Measurements from ENCODE around the gene ALDH16A1. TPM values are rescaled to one million over a fixed set of nuclear protein-coding genes. Genes with fewer than 3 reads are reported as not detected.

ALDH16A1 gene
- total and polyA plus RNA-seq, 2 of the 8 experiments (the other 6 are each of a cell fraction or from before 2014, with no cell fraction given), result 30.5 to 34.3 TPM

DNA sequence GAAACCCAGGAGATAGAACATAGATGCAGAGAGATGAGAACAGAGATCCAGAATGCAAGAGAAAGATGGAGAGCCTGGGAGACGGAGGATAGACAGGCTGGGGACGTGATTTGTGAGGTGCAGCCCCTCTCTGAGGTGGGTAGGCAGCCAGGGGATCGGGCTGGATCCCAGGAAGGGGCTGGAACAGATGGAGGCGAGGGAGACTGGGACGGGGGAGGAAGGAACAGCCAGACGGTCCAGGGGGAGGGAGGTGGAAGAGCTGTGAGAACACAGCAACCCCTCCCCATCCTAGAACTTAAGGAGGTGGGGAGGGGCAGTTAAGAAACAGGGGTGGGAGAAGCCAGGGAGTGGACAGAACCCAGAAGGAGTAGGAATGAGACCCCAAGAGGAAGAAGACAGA is 14.8 kb upstream of the ALDH16A1 start:
- Histone ChIP-seq H3K4me3 (ENCODE audit: extremely low read depth in 1 of 4, insufficient read depth in 2 of 4, low read depth in 3 of 4, low read length in 4 of 4) (no peak overlapping the region), H4K20me1 (replicated peaks in 1 of 2; ENCODE audit: control insufficient read depth in 1 of 2, insufficient read depth in 2 of 2, low read length in 2 of 2) (no peaks in the 10 kb centered on the region), H3K36me3 (ENCODE audit: control insufficient read depth in 2 of 4, insufficient read depth in 4 of 4, low read length in 3 of 4) (no peaks in the 10 kb centered on the region), H3K23me2 (ENCODE audit: low read depth, low read length) (peaks cover 20% of the 10 kb centered on the region; the same call in 1 of the 2 replicates), H3K9ac (replicated peaks in 1 of 4; ENCODE audit: extremely low read depth in 1 of 4, low read depth in 3 of 4, low read length in 3 of 4) (no peak overlapping the region), H2BK5ac (ENCODE audit: low read depth, low read length) (no peak overlapping the region), H3K4ac (replicated peaks; ENCODE audit: insufficient read length, low read depth, low read length) (no peak overlapping the region), H3K23ac (ENCODE audit: insufficient read length) (no peak overlapping the region), H3K14ac (ENCODE audit: insufficient read length) (no peak overlapping the region), H2BK15ac (ENCODE audit: low read length) (no peak overlapping the region), H3K4me1 (replicated peaks in 1 of 4; ENCODE audit: control insufficient read depth in 3 of 4, insufficient read depth in 4 of 4, low read length in 3 of 4) (peaks cover 0 to 13% (median 11%) of the 10 kb centered on the region in 4 experiments; a peak in 5 of 7 replicates), H4K8ac (ENCODE audit: extremely low read depth, insufficient read depth, low read length) (no peak overlapping the region), H3K9me3 (ENCODE audit: insufficient read depth in 2 of 2, low read depth in 1 of 2, low read length in 1 of 2) (no peaks in the 10 kb centered on the region), H2BK20ac (ENCODE audit: low read length) (no peak overlapping the region), H3K56ac (replicated peaks; ENCODE audit: insufficient read length, low read depth, low read length) (no peak overlapping the region), H3K79me2 (ENCODE audit: control insufficient read depth in 1 of 2, insufficient read depth in 2 of 2, low read length in 2 of 2) (no peaks in the 10 kb centered on the region), H3K18ac (ENCODE audit: extremely low read depth, low read length) (no peak overlapping the region), H3K79me1 (ENCODE audit: low read depth, low read length) (no peaks in the 10 kb centered on the region), H4K5ac (ENCODE audit: insufficient read length, low read depth, low read length) (no peak overlapping the region), H3K4me2 (ENCODE audit: insufficient read depth in 1 of 2, low read depth in 2 of 2, low read length in 2 of 2) (no peak overlapping the region), H3K27ac (ENCODE audit: low read depth, low read length) (no peak overlapping the region), H2AFZ (ENCODE audit: low read length) (no peak overlapping the region), H3K27me3 (replicated peaks in 1 of 4; ENCODE audit: control insufficient read depth in 3 of 4, extremely low read depth in 1 of 4, insufficient read depth in 3 of 4, low read length in 3 of 4) (peaks cover 27 to 56% (median 48%) of the 10 kb centered on the region in 4 experiments), H2BK12ac (ENCODE audit: low read depth, low read length) (no peak overlapping the region), H2AK5ac (ENCODE audit: low read depth, low read length) (peak overlapping the region; percentile 53; the same call in 1 of the 2 replicates), H2BK120ac (replicated peaks; ENCODE audit: low read depth, low read length) (no peak overlapping the region), H4K91ac (replicated peaks; ENCODE audit: insufficient read length, low read length) (no peak overlapping the region)
- DNase-seq (ENCODE audit: low read depth in 1 of 2, low spot score in 2 of 2) (no peak), FAIRE-seq (no peak)
- ChIA-PET POLR2A (ENCODE audit: partially characterized antibody) (no interaction called here), CTCF (ENCODE audit: partially characterized antibody) (no interaction called here)
- 44% methylated on average over 4 of the region's 6 CpGs; no CpG with 5 or more reads in 1 of the 2 experiments for WGBS, 2 experiments (ENCODE audit: extremely low coverage in 1 of 2, insufficient coverage in 1 of 2, insufficient read length in 1 of 2, insufficient replicate concordance in 2 of 2, low coverage in 1 of 2, low lambda C conversion rate in 2 of 2, missing lambda C conversion rate in 1 of 2)
- TF ChIP-seq EP300 (IDR thresholded peaks at IDR 0.05; ENCODE audit: borderline replicate concordance in 1 of 2, low read depth in 2 of 2, low read length in 2 of 2), result peak in 1 of 2 experiments; percentile 90; a peak in 1 of 3 replicates
- TF ChIP-seq, protein P1, sequence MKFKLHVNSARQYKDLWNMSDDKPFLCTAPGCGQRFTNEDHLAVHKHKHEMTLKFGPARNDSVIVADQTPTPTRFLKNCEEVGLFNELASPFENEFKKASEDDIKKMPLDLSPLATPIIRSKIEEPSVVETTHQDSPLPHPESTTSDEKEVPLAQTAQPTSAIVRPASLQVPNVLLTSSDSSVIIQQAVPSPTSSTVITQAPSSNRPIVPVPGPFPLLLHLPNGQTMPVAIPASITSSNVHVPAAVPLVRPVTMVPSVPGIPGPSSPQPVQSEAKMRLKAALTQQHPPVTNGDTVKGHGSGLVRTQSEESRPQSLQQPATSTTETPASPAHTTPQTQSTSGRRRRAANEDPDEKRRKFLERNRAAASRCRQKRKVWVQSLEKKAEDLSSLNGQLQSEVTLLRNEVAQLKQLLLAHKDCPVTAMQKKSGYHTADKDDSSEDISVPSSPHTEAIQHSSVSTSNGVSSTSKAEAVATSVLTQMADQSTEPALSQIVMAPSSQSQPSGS (IDR thresholded peaks at IDR 0.05; ENCODE audit: low read length), result no peak

Data from H1 (cell line).